ENCODE data around the gene TSPEAR. TPM values are rescaled to one million over a fixed set of nuclear protein-coding genes. Genes with fewer than 3 reads are reported as not detected.

TSPEAR gene
- total and polyA plus RNA-seq, 9 of the 15 experiments (the other 6 are each of a cell fraction or from before 2014, with no cell fraction given), result not detected

GRCh38 chr21:44593598-44594405 lies 117.6 kb downstream of the TSPEAR start (continued):
- TF ChIP-seq CHD7 (IDR thresholded peaks at IDR 0.05; ENCODE audit: low read depth, low read length) (no peak), HINFP (tag; conservative IDR thresholded peaks at IDR 0.05; ENCODE audit: low read depth) (peak; percentile 65), ZNF76 (CRISPR knock-in tag; IDR thresholded peaks at IDR 0.05; ENCODE audit: borderline replicate concordance) (no peak), HEY1 (CRISPR knock-in tag; IDR thresholded peaks at IDR 0.05; ENCODE audit: borderline replicate concordance) (no peak), BRD4 (IDR thresholded peaks at IDR 0.05) (no peak), MTA1 (IDR thresholded peaks at IDR 0.05; ENCODE audit: borderline replicate concordance) (peak; percentile 71; the same call in 1 of the 2 replicates), JUN (IDR thresholded peaks at IDR 0.05; ENCODE audit: borderline replicate concordance, low read depth, low read length) (peak; percentile 26; the same call in 1 of the 2 replicates), JUN (CRISPR knock-in tag; IDR thresholded peaks at IDR 0.05; ENCODE audit: borderline replicate concordance) (no peak), KLF1 (tag; IDR thresholded peaks at IDR 0.05) (no peak; the same call in 1 of the 2 replicates), ZNF589 (CRISPR knock-in tag; IDR thresholded peaks at IDR 0.05; ENCODE audit: low read depth) (peak; percentile 76), ZNF133 (CRISPR knock-in tag; IDR thresholded peaks at IDR 0.05) (no peak), FOS (IDR thresholded peaks at IDR 0.05; ENCODE audit: extremely low read depth, insufficient read length) (no peak), RAD21 (CRISPR knock-in tag; conservative IDR thresholded peaks at IDR 0.05 in 1 of 2, IDR thresholded peaks at IDR 0.05 in 1 of 2) (peak in 1 of 2 experiments; percentile 10; a peak in 1 of 4 replicates), SMAD3 (CRISPR knock-in tag; conservative IDR thresholded peaks at IDR 0.05) (no peak), ZNF431 (CRISPR knock-in tag; IDR thresholded peaks at IDR 0.05) (no peak)
